GM12891 (cell line): ENCODE results near the gene H19.

ENCODE experiments used
- PAX5 ChIP-seq: IDR thresholded peaks from 2 replicates; pipeline ENCODE4 v1.6.1; 2011; ENCODE audit warnings: low read length, moderate library complexity, mild to moderate bottlenecking; ENCODE audit not compliant: insufficient read depth, severe bottlenecking
- POLR2A ChIP-seq: IDR thresholded peaks from 2 replicates; pipeline ENCODE4 v1.6.1; 2011; ENCODE audit warnings: low read depth, low read length, control low read depth
- POLR2AphosphoS5 ChIP-seq: IDR thresholded peaks from 2 replicates; pipeline ENCODE4 v1.6.1; 2011; ENCODE audit warnings: low read depth, low read length, control low read depth
- SPI1 ChIP-seq: IDR thresholded peaks from 2 replicates; pipeline ENCODE4 v1.6.1; 2011; ENCODE audit warnings: low read depth, low read length, control low read depth
- TAF1 ChIP-seq: IDR thresholded peaks from 2 replicates; pipeline ENCODE4 v1.6.1; 2011; ENCODE audit warnings: low read depth, low read length, control low read depth

- TF ChIP-seq POLR2A (no peak), SPI1 (no peak), POLR2AphosphoS5 (no peak), TAF1 (no peak), PAX5 (no peak)
Observed at GRCh38 chr11:1949302-1949701, 48.3 kb downstream of the H19 start.
